ENCODE data around the gene OPN5.
"Not testable (repeated sequence)": the region's sequence is repeated elsewhere in the genome, so short reads cannot be mapped to it uniquely, and the experiment has no call there.

The OPN5 gene, protein sequence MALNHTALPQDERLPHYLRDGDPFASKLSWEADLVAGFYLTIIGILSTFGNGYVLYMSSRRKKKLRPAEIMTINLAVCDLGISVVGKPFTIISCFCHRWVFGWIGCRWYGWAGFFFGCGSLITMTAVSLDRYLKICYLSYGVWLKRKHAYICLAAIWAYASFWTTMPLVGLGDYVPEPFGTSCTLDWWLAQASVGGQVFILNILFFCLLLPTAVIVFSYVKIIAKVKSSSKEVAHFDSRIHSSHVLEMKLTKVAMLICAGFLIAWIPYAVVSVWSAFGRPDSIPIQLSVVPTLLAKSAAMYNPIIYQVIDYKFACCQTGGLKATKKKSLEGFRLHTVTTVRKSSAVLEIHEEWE

DNA sequence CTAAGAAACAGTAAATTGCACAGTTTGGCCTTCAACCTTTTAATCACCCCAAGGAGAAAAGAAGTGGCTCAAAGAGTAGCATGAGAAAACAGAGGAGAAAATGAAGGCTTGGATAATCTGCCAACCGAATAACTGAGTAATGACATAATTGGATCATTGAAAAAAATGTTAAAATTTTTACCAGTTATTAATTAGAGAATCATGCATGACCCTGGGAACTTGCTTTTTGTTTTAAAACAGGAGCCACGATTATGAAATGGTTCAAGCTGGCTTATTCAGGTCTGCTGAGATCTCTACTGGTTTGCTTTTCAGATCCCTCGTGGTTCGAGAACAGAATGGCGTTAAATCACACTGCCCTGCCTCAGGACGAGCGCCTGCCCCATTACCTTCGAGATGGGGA, at the start of gene OPN5:
TSS of gene OPN5 (plus strand) at position 301 of the 400 bp plus-strand sequence. CDS start at position 336, 35 bp downstream.
- DNase-seq: no peak

DNA sequence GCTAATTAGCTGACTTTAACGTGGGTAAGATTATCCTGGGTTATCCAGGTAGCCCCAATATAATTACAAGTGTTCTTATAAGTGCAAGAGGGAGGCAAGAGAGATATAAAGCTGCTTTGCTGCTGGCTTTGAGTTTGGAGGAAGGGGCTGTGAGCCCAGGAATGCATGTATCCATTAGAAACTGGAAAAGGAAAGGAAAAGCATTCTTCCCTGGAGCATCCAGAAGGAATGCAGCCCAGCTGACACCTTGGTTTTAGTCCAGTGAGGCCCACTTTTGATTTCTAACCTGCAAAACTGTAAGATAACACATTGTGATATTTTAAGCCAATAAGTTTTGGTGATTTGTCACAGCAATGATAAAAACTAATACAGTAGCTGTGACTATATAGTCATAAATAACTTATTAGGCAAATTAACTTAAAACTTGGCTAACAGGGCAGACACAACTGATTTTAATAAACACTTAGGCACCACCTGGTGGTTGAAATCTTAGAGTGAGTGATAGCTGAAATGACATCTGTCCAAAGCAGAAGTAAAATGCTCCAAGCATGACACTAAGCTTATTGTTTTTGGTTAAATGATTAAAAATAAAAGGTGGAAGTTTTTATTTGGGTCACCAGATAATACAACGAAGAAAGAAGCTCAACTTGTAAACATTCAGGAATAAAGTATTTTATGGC, 47.8 kb upstream of the OPN5 start:
- no peak for DNase-seq

DNA sequence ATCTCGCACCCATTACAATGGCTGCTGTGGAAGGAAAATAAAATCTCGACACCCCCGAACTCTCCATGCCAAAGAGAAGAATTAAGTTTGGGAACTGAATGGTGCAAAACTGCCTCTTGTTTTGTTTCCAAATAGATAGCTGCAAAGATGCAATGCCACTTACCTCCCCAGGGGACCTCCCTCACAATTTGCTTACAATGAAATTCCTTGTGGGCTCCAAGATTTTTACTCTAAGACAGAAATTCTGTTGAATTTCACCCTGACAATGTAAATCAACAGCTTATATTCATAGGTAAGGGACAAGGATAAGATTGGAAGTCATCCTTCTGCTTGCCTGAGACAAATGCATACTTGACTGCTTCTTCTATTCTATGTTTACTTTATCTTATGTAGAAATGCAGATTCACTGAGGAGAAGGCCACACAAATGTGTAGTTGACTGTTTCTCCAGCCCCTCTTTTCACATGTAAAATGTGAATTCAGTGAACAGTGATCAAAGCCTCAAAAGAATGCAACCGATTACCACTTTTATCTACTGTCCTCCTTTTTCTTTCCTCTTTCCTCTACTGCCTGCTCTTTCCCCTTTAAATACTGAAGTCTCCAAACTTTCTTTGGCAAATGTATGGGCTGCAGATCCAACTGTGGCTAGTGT, 46.9 kb upstream of the OPN5 start:
- DNase-seq: no peak

DNA sequence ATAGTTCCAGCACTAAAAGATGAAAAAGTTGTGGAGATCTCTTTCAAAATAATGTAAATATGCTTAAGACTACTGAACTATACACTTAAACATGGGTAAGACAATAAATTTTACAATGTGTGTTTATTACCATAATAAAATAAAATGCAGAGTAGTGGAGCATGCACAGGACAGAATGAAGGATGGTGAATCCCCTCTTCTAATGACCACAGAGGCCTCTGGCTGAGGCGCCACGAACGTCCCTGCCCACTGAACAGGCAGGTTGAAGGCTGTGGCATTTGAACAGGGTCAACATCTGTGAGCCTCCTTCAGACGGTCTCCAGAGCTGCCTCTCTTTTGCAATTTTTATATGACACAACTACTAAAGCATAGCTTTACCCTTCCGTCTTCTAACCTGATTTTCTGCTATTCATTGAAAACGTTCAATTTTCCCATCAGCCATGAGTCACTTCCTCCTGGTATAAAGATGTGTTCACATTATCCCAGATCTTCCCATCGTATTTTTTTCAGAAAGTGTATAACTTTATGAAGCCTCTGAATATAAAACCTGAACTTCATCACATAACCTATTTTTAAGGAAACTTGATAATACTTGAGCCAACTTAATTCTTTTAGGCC, 45.6 kb upstream of the OPN5 start:
- no peak for DNase-seq

DNA sequence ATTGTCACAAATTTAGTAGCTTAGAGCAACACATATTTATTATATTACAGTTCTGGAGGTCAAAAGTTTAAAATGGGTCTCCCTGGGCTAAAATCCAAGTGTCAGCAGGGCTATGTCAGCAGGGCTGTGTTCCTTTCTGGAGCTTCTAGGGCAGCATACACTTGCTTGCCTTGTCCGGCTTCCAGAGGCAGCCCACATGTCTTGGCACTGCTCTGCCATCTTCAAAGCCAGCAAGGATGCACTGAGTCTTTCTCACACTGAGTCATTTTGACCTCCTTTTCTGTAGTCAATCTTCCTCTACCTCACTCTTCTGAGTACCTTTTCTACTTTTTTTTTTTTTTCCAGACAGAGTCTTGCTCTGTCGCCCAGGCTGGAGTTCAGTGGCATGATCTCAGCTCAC, 44.4 kb upstream of the OPN5 start:
- DNase-seq: no peak

DNA sequence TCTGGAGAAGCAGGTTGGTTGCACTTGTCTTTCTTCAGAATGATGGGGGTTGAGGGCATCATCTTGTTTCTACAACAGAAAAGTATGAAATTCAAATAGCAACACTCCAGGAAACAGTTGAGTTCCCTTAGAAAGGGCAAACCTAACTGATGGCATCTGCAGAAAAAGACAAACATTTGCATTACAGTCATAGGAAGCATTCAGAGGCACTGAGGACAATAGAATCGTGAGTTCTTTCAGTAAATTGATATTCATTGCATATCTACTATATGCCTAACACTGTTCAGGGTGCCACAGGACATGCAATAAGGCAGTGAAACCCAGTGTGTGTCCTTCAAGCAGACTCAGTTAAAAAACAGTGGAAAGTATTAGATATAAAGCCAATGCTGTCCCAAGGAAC, 41.1 kb upstream of the OPN5 start:
- no peak for DNase-seq

DNA sequence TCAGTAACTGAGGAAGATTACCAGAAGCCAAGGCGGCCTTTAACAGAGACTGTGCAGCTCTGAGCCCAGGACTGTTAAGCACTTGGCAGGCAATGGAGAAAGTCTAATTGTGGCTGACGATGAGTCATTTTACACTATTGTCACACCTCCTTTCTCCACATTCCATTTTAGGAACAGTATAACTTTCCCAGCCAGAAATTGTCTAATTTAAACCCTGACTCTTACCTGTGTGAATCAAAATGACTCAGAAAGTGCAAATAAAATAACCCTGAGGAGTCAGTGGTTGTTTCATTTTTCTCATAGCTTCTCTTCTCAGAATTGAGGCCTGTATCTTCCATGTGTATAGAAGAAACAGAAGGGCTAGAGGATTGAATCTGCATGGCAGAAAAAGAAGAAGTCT, 40.0 kb upstream of the OPN5 start:
- DNase-seq: no peak

DNA sequence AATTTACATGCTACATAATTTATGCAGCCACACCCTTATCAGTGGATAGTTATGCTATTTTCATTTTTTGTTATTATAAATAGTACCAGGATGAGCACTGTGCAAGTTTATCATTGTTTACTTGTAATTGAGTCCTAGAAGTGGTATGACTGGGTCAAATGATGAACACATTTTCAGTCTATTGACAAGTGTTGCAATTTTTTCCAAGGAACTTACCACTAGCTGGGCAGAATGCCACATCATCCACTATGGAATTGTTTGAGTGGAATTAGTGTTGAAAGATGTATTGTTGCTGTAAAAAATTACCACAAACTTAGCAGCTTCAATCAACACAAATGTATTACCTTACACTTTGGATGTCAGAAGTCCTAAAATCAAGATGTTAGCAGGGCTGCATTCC, 38.1 kb upstream of the OPN5 start:
- DNase-seq: no peak

DNA sequence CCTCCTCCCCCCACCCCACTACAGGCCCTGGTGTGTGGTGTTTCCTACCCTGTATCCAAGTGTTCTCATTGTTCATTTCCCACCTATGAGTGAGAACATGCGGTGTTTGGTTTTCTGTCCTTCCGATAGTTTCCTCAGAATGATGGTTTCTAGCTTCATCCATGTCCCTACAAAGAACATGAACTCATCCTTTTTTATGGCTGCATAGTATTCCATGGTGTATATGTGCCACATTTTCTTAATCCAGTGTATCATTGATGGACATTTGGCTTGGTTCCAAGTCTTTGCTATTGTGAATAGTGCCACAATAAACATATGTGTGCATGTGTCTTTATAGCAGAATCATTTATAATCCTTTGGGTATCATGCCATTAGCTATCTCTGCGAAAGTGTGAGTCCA, 36.6 kb upstream of the OPN5 start:
- not testable (repeated sequence) for DNase-seq

DNA sequence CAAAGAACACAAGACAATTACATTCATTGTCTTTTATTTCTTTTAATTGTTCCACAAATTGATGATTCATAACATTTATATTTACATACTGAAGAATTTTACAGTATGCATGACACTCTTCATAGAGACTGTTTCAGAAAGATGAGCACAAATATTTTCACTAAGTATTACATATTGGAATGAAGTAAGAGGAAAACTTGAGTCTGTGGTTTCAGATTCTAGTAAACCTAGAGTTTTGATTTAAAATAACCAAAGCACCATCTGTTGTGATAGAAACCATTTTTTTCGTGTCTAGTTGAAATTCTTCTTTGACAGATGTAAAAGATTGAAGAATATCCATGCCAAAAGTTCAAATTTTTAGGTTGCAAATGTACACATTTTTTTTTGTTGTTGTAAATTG, 32.1 kb upstream of the OPN5 start:
- DNase-seq: no peak

DNA sequence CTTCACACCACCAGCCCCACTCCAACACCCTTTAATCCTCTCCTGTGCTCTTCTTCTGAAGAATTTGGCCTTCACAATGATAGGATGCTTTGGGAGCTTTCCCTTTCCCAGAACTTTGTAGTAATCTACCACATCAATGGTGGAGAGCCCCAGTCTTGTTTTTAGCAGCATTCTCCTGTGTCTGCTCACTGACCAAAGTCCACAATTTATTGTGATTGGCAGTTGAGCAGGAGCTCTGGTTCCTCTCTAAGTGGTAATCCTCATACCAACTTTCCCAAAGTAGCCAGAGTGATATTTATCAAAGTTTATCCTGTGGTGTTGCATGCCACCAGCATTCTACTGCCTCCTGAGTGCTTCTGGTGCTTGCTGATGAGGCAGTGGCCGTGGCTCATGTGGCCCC, 29.0 kb upstream of the OPN5 start:
- no peak for DNase-seq

DNA sequence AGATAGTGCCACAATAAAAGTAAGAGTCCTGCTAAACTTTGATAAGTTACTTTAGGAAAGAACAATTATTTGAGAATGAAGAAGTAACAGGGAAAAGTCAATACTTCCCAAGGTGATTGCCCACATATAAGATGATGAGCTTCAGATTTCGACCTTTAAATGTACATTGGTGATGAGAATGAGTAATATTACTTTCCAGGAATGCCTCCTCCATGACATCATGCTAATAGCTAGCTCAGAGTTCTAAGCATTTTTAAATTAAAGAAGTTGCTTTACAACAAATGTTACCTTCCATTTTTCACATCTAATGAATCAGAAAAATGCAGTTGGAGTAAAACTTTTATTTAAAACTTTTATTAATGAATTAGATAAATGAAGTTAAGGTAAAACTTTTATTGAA, 22.5 kb upstream of the OPN5 start:
- DNase-seq: no peak

DNA sequence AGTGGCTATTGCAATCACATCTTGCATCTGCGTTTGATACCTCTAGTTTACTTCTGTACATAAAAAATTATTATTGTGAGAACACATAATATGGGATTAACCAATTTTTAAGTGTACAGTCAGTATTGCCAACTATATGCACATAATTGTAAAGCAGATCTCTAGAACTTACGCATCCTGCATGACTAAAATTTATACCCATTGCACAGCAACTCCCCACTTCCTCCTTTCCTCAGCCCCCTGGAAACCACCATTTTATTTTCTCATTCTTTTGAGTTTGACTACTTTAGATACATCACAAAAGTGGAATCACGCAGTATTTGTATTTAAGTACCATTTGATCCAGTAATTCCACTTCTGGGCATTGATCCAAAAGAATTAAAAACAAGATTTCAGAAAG, 19.3 kb upstream of the OPN5 start:
- no peak for DNase-seq

DNA sequence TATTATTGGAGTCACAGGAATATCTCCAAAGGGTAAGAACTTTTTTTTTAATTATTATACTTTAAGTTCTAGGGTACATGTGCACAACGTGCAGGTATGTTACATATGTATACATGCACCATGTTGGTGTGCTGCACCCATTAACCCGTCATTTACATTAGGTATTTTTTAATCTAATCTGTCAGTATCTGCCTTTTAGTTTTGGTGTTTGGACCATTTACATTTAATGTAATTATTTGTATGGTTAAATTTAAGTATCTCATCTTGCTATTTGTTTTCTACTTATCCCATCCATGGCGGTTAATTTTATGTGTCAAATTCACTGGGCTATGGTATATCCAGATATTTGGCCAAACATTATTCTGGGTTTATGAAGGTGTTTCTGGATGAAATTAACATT, 15.4 kb upstream of the OPN5 start:
- no peak for DNase-seq

DNA sequence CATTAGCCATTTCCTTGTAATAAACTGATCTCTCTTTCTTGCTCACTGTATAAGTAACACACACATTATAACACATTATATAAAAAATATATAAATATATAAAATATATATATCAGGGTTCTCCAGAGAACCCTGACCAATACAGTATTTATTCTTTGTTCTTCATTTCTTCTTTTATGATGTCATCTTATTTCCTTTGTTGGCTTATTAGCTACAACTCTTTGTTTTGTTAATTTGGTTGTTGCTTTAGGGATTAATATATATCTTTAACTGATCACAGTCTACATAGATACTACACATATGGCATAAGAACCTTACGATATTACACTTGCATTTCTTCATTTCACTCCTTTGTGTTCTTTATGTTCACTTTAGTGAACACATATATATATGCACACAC, 14.7 kb upstream of the OPN5 start:
- no peak for DNase-seq

DNA sequence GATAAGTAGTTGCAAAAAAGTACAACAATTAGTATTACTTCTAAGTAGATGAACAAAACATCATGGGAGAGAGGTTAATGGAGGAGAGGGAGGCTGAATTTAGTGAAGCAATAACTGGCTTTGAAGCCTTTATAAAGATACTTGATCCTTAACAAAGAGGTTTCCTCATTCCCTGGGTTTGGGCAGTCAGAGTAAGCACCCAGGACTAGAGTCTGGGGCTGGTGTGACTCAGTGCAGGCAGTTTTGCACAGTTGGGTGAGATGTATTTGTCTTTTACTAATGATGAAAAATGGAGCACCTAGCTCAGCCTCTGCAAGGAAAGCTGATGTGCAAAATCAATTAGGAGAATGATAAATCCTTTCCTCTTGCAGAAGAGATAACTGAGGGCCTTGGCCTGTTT, 11.8 kb upstream of the OPN5 start:
- no peak for DNase-seq

DNA sequence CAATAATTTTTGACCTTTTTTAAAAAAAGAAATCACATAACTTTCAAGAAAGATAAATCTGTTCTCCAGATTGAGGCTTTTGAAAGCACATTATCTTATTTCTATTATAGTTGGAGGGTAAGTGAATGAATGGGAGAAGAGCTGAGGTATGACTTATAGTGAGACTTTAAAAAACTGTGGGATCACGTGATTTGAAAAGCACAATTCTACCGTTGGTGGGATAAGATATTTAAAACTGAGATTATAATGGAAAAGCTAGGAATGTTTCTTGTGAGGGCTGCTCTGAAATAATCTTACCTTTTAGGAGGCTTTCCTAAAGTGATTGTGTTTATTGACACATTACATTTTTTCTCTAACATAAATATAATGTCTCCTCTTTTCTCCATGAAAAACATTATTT, 9.5 kb upstream of the OPN5 start:
- DNase-seq: no peak

DNA sequence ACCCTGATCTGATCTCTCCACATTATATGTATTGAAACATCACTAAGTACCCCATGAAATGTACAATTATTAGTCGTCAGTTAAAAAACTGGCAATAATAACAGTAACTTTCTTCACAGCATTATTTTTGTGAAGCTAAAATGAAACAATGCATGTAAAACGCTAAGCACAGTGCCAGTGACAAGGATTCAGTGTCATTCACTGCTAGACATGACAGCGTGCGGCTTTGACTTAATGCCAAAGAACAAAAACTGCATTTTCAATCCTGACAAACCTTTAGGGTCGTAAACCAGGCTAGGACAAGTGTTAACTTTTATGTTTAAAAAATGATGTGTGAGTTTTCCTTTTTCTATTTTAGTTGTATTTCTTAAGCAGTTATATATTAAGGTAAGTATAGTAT, 8.8 kb upstream of the OPN5 start:
- no peak for DNase-seq

DNA sequence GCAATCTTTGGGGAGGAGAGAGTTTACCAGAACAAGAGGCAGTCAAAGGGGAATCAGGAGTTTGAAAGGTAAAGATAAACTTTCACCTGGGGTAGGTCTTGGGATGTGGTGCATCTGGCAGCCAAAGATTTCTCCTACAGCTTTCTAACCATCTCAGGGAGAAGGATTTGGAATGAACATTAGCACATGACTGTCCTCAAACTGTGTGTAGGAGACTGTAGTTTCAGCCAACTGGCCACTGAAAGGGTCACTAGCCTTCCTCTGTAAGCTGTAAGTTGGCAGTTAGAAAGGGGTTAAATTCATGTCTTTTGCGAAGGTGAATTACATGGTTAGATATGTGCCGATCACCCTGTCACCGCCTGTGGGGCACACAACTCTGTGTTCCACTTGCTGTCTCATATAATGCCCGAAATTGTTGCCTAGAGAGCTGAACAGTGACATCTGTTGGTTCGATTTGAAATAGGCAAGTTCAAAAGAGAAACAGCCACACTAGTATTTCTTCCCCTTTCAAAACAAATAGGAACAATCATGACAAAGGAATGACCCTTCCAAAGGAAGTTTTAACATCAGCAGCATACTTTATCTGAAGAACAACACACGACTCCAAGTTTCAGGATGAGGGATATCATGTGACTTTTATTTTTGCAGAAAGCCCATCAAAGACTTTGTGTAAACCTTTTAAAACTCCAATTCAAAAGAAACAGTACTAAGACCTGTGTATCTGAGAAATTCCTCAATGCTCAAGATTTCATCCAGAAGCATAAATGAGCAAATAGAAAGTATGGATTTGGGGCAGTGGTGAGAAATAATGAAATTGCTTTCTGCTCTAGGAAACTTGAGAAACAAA, 1.1 kb upstream of the OPN5 start:
- peak; percentile 29 for DNase-seq

DNA sequence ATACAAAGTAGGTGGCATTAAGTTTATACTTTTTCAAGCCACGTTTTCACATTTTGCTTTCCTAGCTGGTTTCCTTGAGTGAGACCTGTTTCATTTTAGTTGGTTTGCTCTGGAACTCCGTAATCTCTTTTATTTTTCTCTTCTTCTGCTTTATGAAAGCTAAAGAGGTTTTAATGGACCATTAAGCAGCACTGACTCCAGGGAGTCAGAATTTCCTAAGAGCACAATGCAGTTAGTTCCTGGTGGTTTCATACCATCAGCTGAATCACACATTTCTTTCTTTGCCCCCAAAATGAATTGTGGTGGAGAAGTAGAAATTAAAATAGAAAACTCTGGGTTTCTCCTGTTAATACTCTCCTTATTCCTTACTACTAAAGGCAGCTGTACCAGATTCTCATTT, 3.4 kb downstream of the OPN5 start:
- no peak for DNase-seq

DNA sequence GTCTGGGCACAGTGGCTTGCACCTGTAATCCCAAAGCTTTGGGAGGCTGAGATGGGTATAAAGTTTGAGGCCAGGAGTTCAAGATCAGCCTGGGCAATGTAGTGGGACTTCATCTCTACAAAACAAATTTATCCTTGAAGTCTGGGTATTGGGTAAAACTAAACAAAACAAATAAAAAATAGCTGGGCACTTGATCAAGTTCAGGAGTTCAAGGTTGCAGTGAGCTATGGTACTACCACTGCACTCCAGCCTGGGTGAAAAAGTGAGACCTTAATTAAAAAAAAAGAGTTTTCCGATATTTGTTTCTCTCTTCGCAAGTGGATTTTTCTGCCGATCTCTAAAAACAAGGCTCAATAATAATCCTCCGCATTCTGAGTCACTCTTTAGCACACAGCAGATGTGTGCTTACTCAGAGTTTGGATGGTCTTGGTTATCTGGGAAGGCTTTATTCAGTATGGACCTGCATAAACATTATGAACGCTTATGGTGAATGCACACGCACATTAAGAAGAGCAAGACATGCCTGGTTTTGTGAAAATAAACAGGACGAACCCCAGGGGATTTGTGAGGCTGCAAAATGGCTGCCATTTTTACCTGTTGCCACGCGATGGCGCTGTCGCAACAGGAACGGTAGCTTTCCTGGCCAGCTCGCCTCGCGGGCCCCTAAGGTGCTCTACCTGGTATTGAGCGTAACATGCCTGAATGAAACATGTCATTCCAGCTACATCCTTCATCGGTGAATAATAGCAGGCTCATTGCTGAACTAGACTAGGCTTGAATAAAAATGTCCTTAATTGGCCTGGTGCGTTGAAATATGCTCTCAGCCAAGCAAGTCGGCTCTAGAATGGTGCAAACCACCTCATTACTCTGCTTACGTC, 6.0 kb downstream of the OPN5 start:
- DNase-seq: peak; percentile 69

DNA sequence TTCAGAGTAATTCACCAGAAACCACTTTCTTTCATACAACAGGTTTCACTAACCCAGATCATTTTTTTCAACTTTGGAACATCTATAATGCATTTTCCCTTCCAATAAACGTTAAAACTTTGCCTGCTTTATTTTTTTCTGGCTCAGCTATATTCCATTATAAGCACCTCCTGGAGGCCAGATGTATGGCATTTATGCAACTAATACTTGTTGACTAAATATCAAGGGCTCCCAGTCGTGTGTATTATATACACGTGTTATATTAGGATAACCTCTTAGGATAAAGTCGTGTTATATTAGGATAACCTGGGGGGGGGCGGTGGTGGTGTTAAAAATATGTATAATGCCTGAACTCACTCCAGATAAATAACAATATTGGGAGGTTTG, 6.7 kb downstream of the OPN5 start:
- no peak for DNase-seq
